ENCODE results near the gene MCM10. TPM values are rescaled to one million over a fixed set of nuclear protein-coding genes. Genes with fewer than 3 reads are reported as not detected.

Gene MCM10
- total and polyA plus RNA-seq, 2 of the 8 experiments (the other 6 are each of a cell fraction or from before 2014, with no cell fraction given) = 9.8 to 60.3 TPM

- TF ChIP-seq CBX8 (IDR thresholded peaks at IDR 0.05; ENCODE audit: borderline replicate concordance, low read depth, low read length) (no peak), SRF (IDR thresholded peaks at IDR 0.05; ENCODE audit: low read depth, low read length) (no peak), RXRA (IDR thresholded peaks at IDR 0.05; ENCODE audit: insufficient read depth, low read depth, low read length) (no peak)
Measured at GRCh38 chr10:13222566-13222965, 61.2 kb downstream of the MCM10 start (continued).

All from H1 (cell line).